H1 (cell line): ENCODE data around the gene TSPEAR. TPM values are rescaled to one million over a fixed set of nuclear protein-coding genes. Genes with fewer than 3 reads are reported as not detected.
A peak's percentile ranks its signal among the peaks of the same experiment; 100 is the strongest.

Experiments
- CTCF ChIA-PET: fragments of 300-600 bp; sonication (Branson Sonifier 250); formaldehyde crosslinking; loops from one replicate; lab custom pipeline; 2021; ENCODE audit not compliant: partially characterized antibody; lab: Charles Lee
- POLR2A ChIA-PET: fragments of 300-600 bp; sonication (Branson Sonifier 250); formaldehyde crosslinking; loops from one replicate; lab custom pipeline; 2021; ENCODE audit warnings: inconsistent platforms; ENCODE audit not compliant: partially characterized antibody; lab: Charles Lee
- DNase-seq, 2 experiments: peaks; one replicate each; pipeline versions ENCODE4 v3.0.0 to v3.0.0-alpha.2; 2010 to 2022; ENCODE audit warnings: low spot score in 2 of 2, low read depth in 1 of 2, mixed read lengths in 1 of 2
- FAIRE-seq: peaks from 2 replicates; lab custom pipeline; 2011; peaks lifted over from hg19 to GRCh38; lab: Jason Lieb, UNC
- H2AFZ ChIP-seq: 2 replicates; pipeline ENCODE4 v1.8.1; 2012; ENCODE audit warnings: low read length, inconsistent platforms
- H2AK5ac ChIP-seq: 2 replicates; pipeline ENCODE4 v1.6.1; 2013; ENCODE audit warnings: low read depth, low read length
- H2BK120ac ChIP-seq: replicated peaks from 2 replicates; pipeline ENCODE3; 2013; ENCODE audit warnings: low read depth, low read length, inconsistent platforms
- H2BK12ac ChIP-seq: 2 replicates; pipeline ENCODE4 v1.6.1; 2013; ENCODE audit warnings: low read depth, low read length
- H2BK15ac ChIP-seq: 2 replicates; pipeline ENCODE4 v1.6.1; 2013; ENCODE audit warnings: low read length
- H2BK20ac ChIP-seq: 2 replicates; pipeline ENCODE4 v1.6.1; 2013; ENCODE audit warnings: low read length
- H2BK5ac ChIP-seq: 2 replicates; pipeline ENCODE4 v1.6.1; 2013; ENCODE audit warnings: low read depth, low read length
- H3K14ac ChIP-seq: 2 replicates; pipeline ENCODE4 v1.6.1; 2013; ENCODE audit warnings: inconsistent platforms; ENCODE audit not compliant: insufficient read length
- H3K18ac ChIP-seq: 2 replicates; pipeline ENCODE4 v1.6.1; 2013; ENCODE audit warnings: low read length; ENCODE audit errors: extremely low read depth
- H3K23ac ChIP-seq: 2 replicates; pipeline ENCODE4 v1.6.1; 2013; ENCODE audit warnings: inconsistent platforms; ENCODE audit not compliant: insufficient read length
- H3K23me2 ChIP-seq: 2 replicates; pipeline ENCODE4 v1.6.1; 2013; ENCODE audit warnings: low read depth, low read length
- H3K27ac ChIP-seq: 2 replicates; pipeline ENCODE4 v1.6.1; 2011; ENCODE audit warnings: low read depth, low read length, inconsistent platforms
- H3K27me3 ChIP-seq, 4 experiments: replicated peaks in 1 of 4; 1 replicate in 1 of 4; 2 replicates in 3 of 4; pipeline versions ENCODE4 v1.6.1 to v1.8.1; 2011 to 2013; ENCODE audit warnings: low read length in 3 of 4, mild to moderate bottlenecking in 3 of 4, inconsistent platforms in 2 of 4, mixed read lengths in 2 of 4, moderate library complexity in 1 of 4; ENCODE audit not compliant: control insufficient read depth in 3 of 4, insufficient read depth in 3 of 4; ENCODE audit errors: extremely low read depth in 1 of 4
- H3K36me3 ChIP-seq, 4 experiments: 2 replicates each; pipeline versions ENCODE4 v1.6.1 to v1.8.1; 2011 to 2013; ENCODE audit warnings: mild to moderate bottlenecking in 4 of 4, low read length in 3 of 4, moderate library complexity in 2 of 4, control low read depth in 1 of 4, inconsistent platforms in 1 of 4; ENCODE audit not compliant: insufficient read depth in 4 of 4, control insufficient read depth in 2 of 4
- H3K4ac ChIP-seq: replicated peaks from 2 replicates; pipeline ENCODE3; 2013; ENCODE audit warnings: low read length, low read depth, mixed read lengths, inconsistent platforms; ENCODE audit not compliant: insufficient read length
- H3K4me1 ChIP-seq, 4 experiments: replicated peaks in 1 of 4; 1 replicate in 1 of 4; 2 replicates in 3 of 4; pipeline versions ENCODE4 v1.6.1 to v1.8.1; 2011 to 2013; ENCODE audit warnings: low read length in 3 of 4, inconsistent platforms in 2 of 4, mixed read lengths in 1 of 4; ENCODE audit not compliant: insufficient read depth in 4 of 4, control insufficient read depth in 3 of 4
- H3K4me2 ChIP-seq, 2 experiments: 2 replicates each; pipeline versions ENCODE4 v1.6.1 to v1.8.1; 2011 to 2013; ENCODE audit warnings: low read depth in 2 of 2, low read length in 2 of 2, control low read depth in 1 of 2, inconsistent platforms in 1 of 2, mild to moderate bottlenecking in 1 of 2; ENCODE audit not compliant: insufficient read depth in 1 of 2
- H3K4me3 ChIP-seq, 4 experiments: fragments of 200-600, 300-600 bp in 1 of 4; sonication (generic), shearing (Covaris generic), sonication (Bioruptor Twin) in 1 of 4; 2 replicates each; pipeline versions ENCODE4 v1.5.1 to v1.8.1; 2011 to 2016; ENCODE audit warnings: low read length in 4 of 4, low read depth in 3 of 4, control low read depth in 2 of 4, inconsistent platforms in 2 of 4, mild to moderate bottlenecking in 2 of 4, mixed read lengths in 1 of 4, moderate library complexity in 1 of 4; ENCODE audit not compliant: insufficient read depth in 2 of 4; ENCODE audit errors: extremely low read depth in 1 of 4
- H3K56ac ChIP-seq: replicated peaks from 2 replicates; pipeline ENCODE3; 2013; ENCODE audit warnings: low read depth, mild to moderate bottlenecking, mixed read lengths, low read length, inconsistent platforms; ENCODE audit not compliant: insufficient read length
- H3K79me1 ChIP-seq: 2 replicates; pipeline ENCODE4 v1.6.1; 2013; ENCODE audit warnings: low read depth, low read length, control low read depth
- H3K79me2 ChIP-seq, 2 experiments: 2 replicates each; pipeline versions ENCODE4 v1.6.1 to v1.8.1; 2012 to 2013; ENCODE audit warnings: low read length in 2 of 2, mild to moderate bottlenecking in 2 of 2, inconsistent platforms in 1 of 2; ENCODE audit not compliant: insufficient read depth in 2 of 2, control insufficient read depth in 1 of 2
- H3K9ac ChIP-seq, 4 experiments: replicated peaks in 1 of 4; 1 replicate in 1 of 4; 2 replicates in 3 of 4; pipeline versions ENCODE4 v1.6.1 to v1.8.1; 2011 to 2013; ENCODE audit warnings: low read depth in 3 of 4, low read length in 3 of 4, control low read depth in 2 of 4, mild to moderate bottlenecking in 2 of 4, moderate library complexity in 2 of 4, inconsistent platforms in 1 of 4; ENCODE audit errors: extremely low read depth in 1 of 4
- H3K9me3 ChIP-seq, 2 experiments: 2 replicates each; pipeline versions ENCODE4 v1.6.1 to v1.8.1; 2012 to 2013; ENCODE audit warnings: mild to moderate bottlenecking in 2 of 2, moderate library complexity in 2 of 2, control low read depth in 1 of 2, inconsistent platforms in 1 of 2, low read depth in 1 of 2, low read length in 1 of 2, mixed read lengths in 1 of 2; ENCODE audit not compliant: insufficient read depth in 2 of 2
- H4K20me1 ChIP-seq, 2 experiments: replicated peaks in 1 of 2; 2 replicates each; pipeline versions ENCODE3 to v1.8.1; 2011 to 2013; ENCODE audit warnings: inconsistent platforms in 2 of 2, low read length in 2 of 2, mild to moderate bottlenecking in 1 of 2; ENCODE audit not compliant: insufficient read depth in 2 of 2, control insufficient read depth in 1 of 2
- H4K5ac ChIP-seq: 2 replicates; pipeline ENCODE4 v1.6.1; 2013; ENCODE audit warnings: low read length, low read depth, mixed read lengths, inconsistent platforms; ENCODE audit not compliant: insufficient read length
- H4K8ac ChIP-seq: 2 replicates; pipeline ENCODE4 v1.8.0; 2013; ENCODE audit warnings: mild to moderate bottlenecking, moderate library complexity, low read length, inconsistent platforms; ENCODE audit not compliant: insufficient read depth; ENCODE audit errors: extremely low read depth
- H4K91ac ChIP-seq: replicated peaks from 2 replicates; pipeline ENCODE3; 2013; ENCODE audit warnings: low read length, mixed read lengths, inconsistent platforms; ENCODE audit not compliant: insufficient read length
- BACH1 ChIP-seq: IDR thresholded peaks from 2 replicates; pipeline ENCODE4 v1.6.1; 2012; ENCODE audit warnings: low read length, improper control_type of control experiment
- EZH2 ChIP-seq: fragments of 200-600 bp; sonication (generic); IDR thresholded peaks from 2 replicates; pipeline ENCODE4 v1.7.1; 2012; ENCODE audit warnings: low read depth, mild to moderate bottlenecking, moderate library complexity, low read length, inconsistent platforms; ENCODE audit not compliant: severe bottlenecking
- HDAC2 ChIP-seq, 2 experiments: fragments of 300-600 bp in 1 of 2; sonication (generic) in 1 of 2; IDR thresholded peaks; 2 replicates each; pipeline ENCODE4 v1.6.1; 2011 to 2012; ENCODE audit warnings: low read depth in 2 of 2, low read length in 2 of 2, mild to moderate bottlenecking in 2 of 2, moderate library complexity in 2 of 2, borderline replicate concordance in 1 of 2, inconsistent platforms in 1 of 2
- MAX ChIP-seq: IDR thresholded peaks from 2 replicates; pipeline ENCODE4 v1.6.1; 2012; ENCODE audit warnings: inconsistent platforms
- RNF2 ChIP-seq: fragments of 200-900, 300-1000 bp; sonication (generic); IDR thresholded peaks from 2 replicates; pipeline ENCODE4 v1.7.1; 2016; ENCODE audit warnings: borderline replicate concordance, low read depth, mild to moderate bottlenecking, antibody characterized with exemption, low read length; ENCODE audit not compliant: poor library complexity, severe bottlenecking; ENCODE audit errors: missing control alignments
- SUZ12 ChIP-seq: fragments of 200-600 bp; sonication (generic); IDR thresholded peaks from 2 replicates; pipeline ENCODE4 v1.6.1; 2012; ENCODE audit warnings: mild to moderate bottlenecking, inconsistent platforms, low read length, moderate library complexity, mixed read lengths
- WGBS, 2 experiments: shearing (Covaris generic) in 1 of 2; methylation state at CpG; one replicate each; pipeline versions ENCODE4 v1.1.6 to v1.1.7; 2013 to 2015; ENCODE audit warnings: low lambda C conversion rate in 2 of 2, mixed read lengths in 2 of 2, inconsistent platforms in 1 of 2, low coverage in 1 of 2, missing lambda C conversion rate in 1 of 2; ENCODE audit not compliant: insufficient replicate concordance in 2 of 2, insufficient coverage in 1 of 2, insufficient read length in 1 of 2; ENCODE audit errors: extremely low coverage in 1 of 2, missing lambda C conversion rate in 1 of 2; 5-methylcytosine and 5-hydroxymethylcytosine counted together
- long read RNA-seq, 2 experiments: library from RNA in 1 of 2; library from capped mRNA in 1 of 2; stranded (forward); transcript quantifications; one replicate each; pipeline ENCODE4 v2.0.0, GENCODE V29; 2021; ENCODE audit warnings: inconsistent platforms in 1 of 2
- polyA minus RNA-seq, 3 experiments: library from RNA; depleted of rRNA, polyadenylated mRNA; stranded (reverse); fragments of >200 nt; gene quantifications; 1 replicate in 2 of 3; 2 replicates in 1 of 3; pipeline ENCODE4 v1.2.3, GENCODE V29; 2011
- polyA plus RNA-seq, 7 experiments: library from polyadenylated mRNA; depleted of rRNA in 3 of 7; stranded (reverse) in 5 of 7; unstranded in 2 of 7; fragments of >200 nt in 5 of 7; fragments of 200-250 nt in 2 of 7; gene quantifications; 1 replicate in 5 of 7; 2 replicates in 1 of 7; 4 replicates in 1 of 7; pipeline versions ENCODE4 v1.2.1 to v1.2.3, GENCODE V29; 2011 to 2013; ENCODE audit warnings: missing spikeins in 2 of 7, mixed read lengths in 2 of 7
- total RNA-seq: library from RNA; stranded (reverse); fragmentation: NEBNext Ultra II Directional; extraction: Animal tissue kit (Norgen Biotek cat#: 25700); gene quantifications from 2 replicates; pipeline ENCODE4 v1.2.1, GENCODE V29; 2021

Gene TSPEAR
- total RNA-seq (0.58 and 1.1 TPM in 2 replicates), polyA plus RNA-seq (2011; rRNA removed) (0.89 and 1.5 TPM in 2 replicates), polyA minus RNA-seq (2011; rRNA and poly(A)+ RNA removed) (1.4 and 2.0 TPM in 2 replicates)
- polyA plus RNA-seq (2011; cell fraction: cytosol; rRNA removed), result 1.3 TPM
- polyA plus RNA-seq (2011; cell fraction: nucleus; rRNA removed), result 5.0 TPM
- 1.3 to 2.9 TPM (median 2.1 TPM) in 4 replicates for polyA plus RNA-seq (2012, experiment 1 of 2)
- polyA plus RNA-seq (2012, experiment 2 of 2), result 0.75 TPM
- polyA plus RNA-seq (2013, experiment 1 of 2), result 0.14 TPM
- 0.11 TPM for polyA plus RNA-seq (2013, experiment 2 of 2)
- 1.2 TPM for polyA minus RNA-seq (2011; cell fraction: cytosol; rRNA and poly(A)+ RNA removed)
- polyA minus RNA-seq (2011; cell fraction: nucleus; rRNA and poly(A)+ RNA removed), result 3.9 TPM
- long read RNA-seq, experiment 1, result 0 reads
- long read RNA-seq, experiment 2, partial matches to known transcripts, result 0 of 1 reads
- long read RNA-seq, experiment 2, other reads (novel, unspliced or antisense), result 1 of 1 reads

- Histone ChIP-seq H3K4ac (no peak within 1 kb of the TSS), H3K36me3 (no peaks in the 10 kb centered on the region), H4K8ac (peak within 1 kb of the TSS; percentile 38; the same call in 1 of the 2 replicates), H3K79me1 (no peaks in the 10 kb centered on the region), H3K4me3 (peak within 1 kb of the TSS; percentile 20 to 58 (median 32)), H3K9me3 (no peaks in the 10 kb centered on the region), H3K27me3 (peaks cover 24 to 73% (median 63%) of the 10 kb centered on the region in 4 experiments), H2AK5ac (no peak within 1 kb of the TSS), H3K27ac (no peak within 1 kb of the TSS), H2BK5ac (peak within 1 kb of the TSS; percentile 85; the same call in 1 of the 2 replicates), H3K14ac (no peak within 1 kb of the TSS), H3K56ac (no peak within 1 kb of the TSS), H3K4me1 (peaks cover 0 to 52% (median 39%) of the 10 kb centered on the region in 4 experiments; a peak in 6 of 7 replicates), H3K4me2 (peak within 1 kb of the TSS; percentile 91 to 93), H3K18ac (peak within 1 kb of the TSS; percentile 66), H4K20me1 (no peaks in the 10 kb centered on the region), H4K5ac (peak within 1 kb of the TSS; percentile 42), H3K79me2 (no peaks in the 10 kb centered on the region), H4K91ac (peak within 1 kb of the TSS; percentile 90), H2BK20ac (peak within 1 kb of the TSS; percentile 90; the same call in 1 of the 2 replicates), H3K9ac (no peak within 1 kb of the TSS), H2BK120ac (peak within 1 kb of the TSS; percentile 75), H2BK12ac (peak within 1 kb of the TSS; percentile 90; the same call in 1 of the 2 replicates), H3K23ac (no peak within 1 kb of the TSS), H2AFZ (no peak within 1 kb of the TSS), H2BK15ac (peak within 1 kb of the TSS; percentile 92; the same call in 1 of the 2 replicates), H3K23me2 (peaks cover 40% of the 10 kb centered on the region)
- ChIA-PET POLR2A (interaction anchor here (1.2 to 1.7 kb wide), 3 partner anchors 12 to 191 kb away, joined by 3 to 6 read pairs (median 3); no protein-coding TSS in a partner anchor), CTCF (interaction anchor here (0.5 to 2.5 kb wide), 16 partner anchors 9 to 788 kb away, joined by 3 to 14 read pairs (median 4); partner anchors contain the start of gene KRTAP10-12)
- no peak for FAIRE-seq
- DNase-seq, result peak in 1 of 2 experiments; percentile 65
- WGBS, 2 experiments, result 2% methylated on average over 31 of the region's 41 CpGs; no CpG with 5 or more reads in 1 of the 2 experiments
- peak; percentile 46 for TF ChIP-seq RNF2
- TF ChIP-seq SUZ12, result peak; percentile 75; the same call in 1 of the 2 replicates
- TF ChIP-seq BACH1, result 0 out of 2 replicates have a peak, but pooled peaks have one; percentile 23
- peak; percentile 73 for TF ChIP-seq EZH2
- TF ChIP-seq MAX, result no peak
- TF ChIP-seq HDAC2 (IDR thresholded peaks at IDR 0.05; ENCODE audit: borderline replicate concordance in 1 of 2, low read depth in 2 of 2, low read length in 2 of 2), result no peak
Measured at GRCh38 chr21:44711327-44712202, at the start of gene TSPEAR. Gene TSPEAR (minus strand): TSS chr21:44711572. CDS start chr21:44711514, 58 bp downstream.
